ENCODE data around the gene SLC6A1. TPM values are rescaled to one million over a fixed set of nuclear protein-coding genes. Genes with fewer than 3 reads are reported as not detected.

Gene SLC6A1
- polyA plus RNA-seq, 1 of the 3 experiments (the other 2 are of a cell fraction), result not detected

- no peak overlapping the region for H2AFZ ChIP-seq (ENCODE audit: low read depth)
- no peaks in the 10 kb centered on the region for H3K9me2 ChIP-seq
- no peaks in the 10 kb centered on the region for H4K20me1 ChIP-seq (ENCODE audit: insufficient read depth)
- no peak overlapping the region for H3K4me2 ChIP-seq
- no peaks in the 10 kb centered on the region for H3K36me3 ChIP-seq (replicated peaks in 1 of 2; ENCODE audit: control insufficient read depth in 1 of 2, insufficient read depth in 2 of 2, low read length in 1 of 2)
- DNase-seq, result no peak
- 49% methylated on average over 8 of the region's 8 CpGs for WGBS (ENCODE audit: low lambda C conversion rate)
- H3K27ac ChIP-seq (ENCODE audit: low read depth in 2 of 2, low read length in 1 of 2), result no peak overlapping the region
- no peak overlapping the region for H3K9ac ChIP-seq
- no peaks in the 10 kb centered on the region for H3K79me2 ChIP-seq (ENCODE audit: insufficient read depth)
- H3K4me3 ChIP-seq (ENCODE audit: low read depth in 2 of 2, low read length in 1 of 2), result no peak overlapping the region
- CTCF ChIA-PET, result interaction anchor here (0.7 to 3.0 kb wide), 2 partner anchors 108 to 296 kb away, joined by 5 to 27 read pairs; no protein-coding TSS in a partner anchor
- POLR2A ChIA-PET, result no interaction called here
- no peaks in the 10 kb centered on the region for H3K9me3 ChIP-seq
- peaks cover 24% of the 10 kb centered on the region; the same call in 1 of the 2 replicates for H3K27me3 ChIP-seq (ENCODE audit: insufficient read depth)
- H3K4me1 ChIP-seq (ENCODE audit: control insufficient read depth in 1 of 2, insufficient read depth in 2 of 2, low read depth in 1 of 2, low read length in 1 of 2), result no peaks in the 10 kb centered on the region
- TF ChIP-seq RFX5 (IDR thresholded peaks at IDR 0.05; ENCODE audit: low read length) (no peak), MEF2A (IDR thresholded peaks at IDR 0.05; ENCODE audit: borderline replicate concordance, low read depth) (no peak), FOSL2 (IDR thresholded peaks at IDR 0.05; ENCODE audit: borderline replicate concordance, low read depth) (no peak), IRF3 (IDR thresholded peaks at IDR 0.05; ENCODE audit: low read depth, low read length) (no peak), EZH2phosphoT487 (IDR thresholded peaks at IDR 0.05; ENCODE audit: borderline replicate concordance, low read depth) (no peak), RAD21 (IDR thresholded peaks at IDR 0.05; ENCODE audit: low read length) (no peak), TAF1 (IDR thresholded peaks at IDR 0.05; ENCODE audit: borderline replicate concordance, low read depth, low read length) (no peak), GATA2 (CRISPR knock-in tag; IDR thresholded peaks at IDR 0.05) (no peak), SMC3 (IDR thresholded peaks at IDR 0.05; ENCODE audit: low read depth, low read length) (no peak), NFIC (IDR thresholded peaks at IDR 0.05; ENCODE audit: borderline replicate concordance) (no peak), RCOR1 (IDR thresholded peaks at IDR 0.05; ENCODE audit: low read length) (no peak)
- no peaks in the 10 kb centered on the region for H3F3A ChIP-seq (replicated peaks; ENCODE audit: insufficient read depth)
Observed at GRCh38 chr3:11053926-11054503, 61.5 kb downstream of the SLC6A1 start.

GRCh38 chr3:11054739-11055438 lies 62.3 kb downstream of the SLC6A1 start:
- ChIA-PET CTCF (interaction anchor here (1.0 to 3.0 kb wide), 4 partner anchors 10 to 296 kb away, joined by 3 to 27 read pairs (median 6); no protein-coding TSS in a partner anchor), POLR2A (no interaction called here)
- no peaks in the 10 kb centered on the region for H4K20me1 ChIP-seq (ENCODE audit: insufficient read depth)
- H3K27me3 ChIP-seq (ENCODE audit: insufficient read depth), result peaks cover 18% of the 10 kb centered on the region; the same call in 1 of the 2 replicates
- no peak overlapping the region for H3K4me2 ChIP-seq
- no peaks in the 10 kb centered on the region for H3K9me2 ChIP-seq
- TF ChIP-seq MAX (IDR thresholded peaks at IDR 0.05; ENCODE audit: low read depth) (no peak), SMC3 (IDR thresholded peaks at IDR 0.05; ENCODE audit: low read depth, low read length) (no peak), RCOR1 (IDR thresholded peaks at IDR 0.05; ENCODE audit: low read length) (no peak), JUND (IDR thresholded peaks at IDR 0.05) (no peak)
- WGBS (ENCODE audit: low lambda C conversion rate), result 57% methylated on average over 17 of the region's 17 CpGs
- no peaks in the 10 kb centered on the region for H3K9me3 ChIP-seq
- H3K9ac ChIP-seq, result no peak overlapping the region
- no peaks in the 10 kb centered on the region for H3F3A ChIP-seq (replicated peaks; ENCODE audit: insufficient read depth)
- H3K79me2 ChIP-seq (ENCODE audit: insufficient read depth), result no peaks in the 10 kb centered on the region
- no peak overlapping the region for H3K4me3 ChIP-seq (ENCODE audit: low read depth in 2 of 2, low read length in 1 of 2)
- no peaks in the 10 kb centered on the region for H3K36me3 ChIP-seq (replicated peaks in 1 of 2; ENCODE audit: control insufficient read depth in 1 of 2, insufficient read depth in 2 of 2, low read length in 1 of 2)
- no peak overlapping the region for H2AFZ ChIP-seq (ENCODE audit: low read depth)
- DNase-seq, result no peak
- H3K4me1 ChIP-seq (ENCODE audit: control insufficient read depth in 1 of 2, insufficient read depth in 2 of 2, low read depth in 1 of 2, low read length in 1 of 2), result peaks cover 0 to 3% of the 10 kb centered on the region in 2 experiments; a peak in 1 of 4 replicates
- no peak overlapping the region for H3K27ac ChIP-seq (ENCODE audit: low read depth in 2 of 2, low read length in 1 of 2)
